ENCODE measurements around the gene TRPM8. TPM values are rescaled to one million over a fixed set of nuclear protein-coding genes. Genes with fewer than 3 reads are reported as not detected.

TRPM8 gene
- total RNA-seq, 1 experiment from 2014 or later = 3.9 TPM

GRCh38 chr2:234032279-234032856 is 115.2 kb downstream of the TRPM8 start:
- ChIA-PET CTCF (no interaction called here), POLR2A (no interaction called here)
- in situ Hi-C loops (cut with HindIII; ENCODE audit: low pct_unique_long_range_greater_than_20kb, low sequenced_read_pairs) = no loop called here
- H3K4me1 ChIP-seq (ENCODE audit: control insufficient read depth, insufficient read depth, low read length) = no peaks in the 10 kb centered on the region
- DNase-seq (ENCODE audit: low read depth, low spot score) (no peak), ATAC-seq (no peak)
- no peaks in the 10 kb centered on the region for H3K27me3 ChIP-seq (ENCODE audit: control insufficient read depth, insufficient read depth, low read length)
- BruUV-seq (replicated peaks) = no TSS peak
- TF ChIP-seq POLR2AphosphoS5 (IDR thresholded peaks at IDR 0.05; ENCODE audit: low read depth, low read length) (no peak), SIN3A (IDR thresholded peaks at IDR 0.05; ENCODE audit: borderline replicate concordance, insufficient read depth, low read depth, low read length) (no peak), REST (IDR thresholded peaks at IDR 0.05; ENCODE audit: insufficient read depth in 1 of 2, low read depth in 2 of 2, low read length in 1 of 2) (no peak), TCF7L2 (IDR thresholded peaks at IDR 0.05; ENCODE audit: low read depth, low read length) (no peak)
- peaks cover 17% of the 10 kb centered on the region; the same call in 1 of the 2 replicates for H3K9me3 ChIP-seq (ENCODE audit: control insufficient read depth, insufficient read depth, low read depth, low read length)
- no peaks in the 10 kb centered on the region for H3K36me3 ChIP-seq (ENCODE audit: control insufficient read depth, insufficient read depth, low read length)
- no peak overlapping the region for H3K4me3 ChIP-seq (ENCODE audit: low read depth in 2 of 2, low read length in 2 of 2)
- no peak overlapping the region for H3K27ac ChIP-seq (ENCODE audit: low read length)
- intact Hi-C loops (cut with micrococcal nuclease; ENCODE audit: unreplicated experiment) = no loop called here

- Histone ChIP-seq H3K4me3 (ENCODE audit: low read depth in 2 of 2, low read length in 2 of 2) (no peak overlapping the region), H3K4me1 (ENCODE audit: control insufficient read depth, insufficient read depth, low read length) (no peaks in the 10 kb centered on the region), H3K27ac (ENCODE audit: low read length) (no peak overlapping the region), H3K36me3 (ENCODE audit: control insufficient read depth, insufficient read depth, low read length) (no peaks in the 10 kb centered on the region), H3K9me3 (ENCODE audit: control insufficient read depth, insufficient read depth, low read depth, low read length) (peaks cover 17% of the 10 kb centered on the region; the same call in 1 of the 2 replicates), H3K27me3 (ENCODE audit: control insufficient read depth, insufficient read depth, low read length) (no peaks in the 10 kb centered on the region)
- POLR2A ChIA-PET = no interaction called here
- intact Hi-C loops (cut with micrococcal nuclease; ENCODE audit: unreplicated experiment) = no loop called here
- DNase-seq (ENCODE audit: low read depth, low spot score) = no peak
- BruUV-seq (replicated peaks) = no TSS peak
- CTCF ChIA-PET = no interaction called here
- in situ Hi-C loops (cut with HindIII; ENCODE audit: low pct_unique_long_range_greater_than_20kb, low sequenced_read_pairs) = no loop called here
- TF ChIP-seq CTCF (IDR thresholded peaks at IDR 0.05) (no peak), TCF7L2 (IDR thresholded peaks at IDR 0.05; ENCODE audit: low read depth, low read length) (no peak), REST (IDR thresholded peaks at IDR 0.05; ENCODE audit: insufficient read depth in 1 of 2, low read depth in 2 of 2, low read length in 1 of 2) (no peak), POLR2AphosphoS5 (IDR thresholded peaks at IDR 0.05; ENCODE audit: low read depth, low read length) (no peak), SIN3A (IDR thresholded peaks at IDR 0.05; ENCODE audit: borderline replicate concordance, insufficient read depth, low read depth, low read length) (no peak)
- ATAC-seq = no peak
Observed at GRCh38 chr2:234033174-234033573, 116.0 kb downstream of the TRPM8 start.

Measured in Panc1 (cell line).